ENCODE data around the gene HEPACAM. TPM values are rescaled to one million over a fixed set of nuclear protein-coding genes. Genes with fewer than 3 reads are reported as not detected.

The HEPACAM gene
- total and polyA plus RNA-seq, 2 donors (not counting 3 experiments of a cell fraction or from before 2014, with no cell fraction given): not detected

GRCh38 chr11:124919898-124920297 lies 15.9 kb downstream of the HEPACAM start:
- no peak overlapping the region for H3K27ac ChIP-seq (ENCODE audit: insufficient read depth, low read depth, low read length)
- ChIA-PET CTCF (interaction anchor here (0.9 to 3.3 kb wide), 11 partner anchors 8 to 163 kb away, joined by 3 to 38 read pairs (median 3); partner anchors contain the start of genes CCDC15 and ROBO4), POLR2A (interaction anchor here (0.9 to 1.5 kb wide), 3 partner anchors 21 to 40 kb away, joined by 4 to 6 read pairs (median 4); no protein-coding TSS in a partner anchor)
- no TSS peak for BruUV-seq (replicated peaks)
- H3K27me3 ChIP-seq (ENCODE audit: control insufficient read depth in 2 of 2, insufficient read depth in 2 of 2, low read length in 2 of 2): no peaks in the 10 kb centered on the region
- dilution Hi-C loops (cut with MboI; ENCODE audit: extremely low pct_ligation_motif_present, low sequenced_read_pairs) (no loop called here), intact Hi-C loops (cut with micrococcal nuclease) (loop anchor here (1.0 to 2.0 kb wide), 3 partner anchors 21 to 44 kb away; partner anchors contain the start of gene CCDC15)
- H3K9me3 ChIP-seq (replicated peaks; ENCODE audit: control insufficient read depth, insufficient read depth, low read length): no peaks in the 10 kb centered on the region
- no peaks in the 10 kb centered on the region for H4K20me1 ChIP-seq (replicated peaks; ENCODE audit: control insufficient read depth, extremely low read depth, insufficient read depth, low read length)
- no peak for FAIRE-seq
- DNase-seq (ENCODE audit: low read depth, low spot score): no peak
- no peak overlapping the region for H3K4me2 ChIP-seq (ENCODE audit: insufficient read depth, low read length)
- no peaks in the 10 kb centered on the region for H3K9me1 ChIP-seq (replicated peaks; ENCODE audit: control insufficient read depth, extremely low read depth, insufficient read depth, low read length)
- no peaks in the 10 kb centered on the region for H3K36me3 ChIP-seq (ENCODE audit: control insufficient read depth in 2 of 2, extremely low read depth in 1 of 2, insufficient read depth in 2 of 2, low read length in 2 of 2)
- H3K4me3 ChIP-seq (replicated peaks in 1 of 3; ENCODE audit: insufficient read depth in 1 of 3, low read depth in 1 of 3, low read length in 3 of 3): no peak overlapping the region
- peaks cover 19% of the 10 kb centered on the region for H3K4me1 ChIP-seq (ENCODE audit: control insufficient read depth, extremely low read depth, insufficient read depth, low read length)
- H2AFZ ChIP-seq (ENCODE audit: low read depth, low read length): no peak overlapping the region
- H3K9ac ChIP-seq (replicated peaks; ENCODE audit: extremely low read depth, insufficient read depth, low read length): no peak overlapping the region
- no peaks in the 10 kb centered on the region for H3K79me2 ChIP-seq (ENCODE audit: control insufficient read depth, insufficient read depth, low read length)
- TF ChIP-seq MAX (IDR thresholded peaks at IDR 0.05; ENCODE audit: insufficient read depth, insufficient read length): no peak
- no peak for TF ChIP-seq EZH2 (IDR thresholded peaks at IDR 0.05; ENCODE audit: borderline replicate concordance, low read depth, low read length, severe bottlenecking)
- TF ChIP-seq FOS (IDR thresholded peaks at IDR 0.05; ENCODE audit: borderline replicate concordance, insufficient read depth, low read length): no peak
- TF ChIP-seq CTCF (IDR thresholded peaks at IDR 0.05; ENCODE audit: extremely low read depth in 1 of 2, insufficient read depth in 1 of 2, low read depth in 1 of 2, low read length in 2 of 2): no peak
- TF ChIP-seq GATA2 (IDR thresholded peaks at IDR 0.05; ENCODE audit: insufficient read depth, insufficient read length, low read depth, low read length): no peak
- no peak for TF ChIP-seq MYC (IDR thresholded peaks at IDR 0.05; ENCODE audit: low read depth, low read length)
- no peak for TF ChIP-seq POLR2A (IDR thresholded peaks at IDR 0.05; ENCODE audit: low read depth, low read length)

All from endothelial cell of umbilical vein (primary cell).